ENCODE data around the gene CDH24. TPM values are rescaled to one million over a fixed set of nuclear protein-coding genes. Genes with fewer than 3 reads are reported as not detected.

The CDH24 gene
- total RNA-seq, 6 experiments from 2014 or later: 0.26 to 0.74 (median 0.54) TPM

DNA sequence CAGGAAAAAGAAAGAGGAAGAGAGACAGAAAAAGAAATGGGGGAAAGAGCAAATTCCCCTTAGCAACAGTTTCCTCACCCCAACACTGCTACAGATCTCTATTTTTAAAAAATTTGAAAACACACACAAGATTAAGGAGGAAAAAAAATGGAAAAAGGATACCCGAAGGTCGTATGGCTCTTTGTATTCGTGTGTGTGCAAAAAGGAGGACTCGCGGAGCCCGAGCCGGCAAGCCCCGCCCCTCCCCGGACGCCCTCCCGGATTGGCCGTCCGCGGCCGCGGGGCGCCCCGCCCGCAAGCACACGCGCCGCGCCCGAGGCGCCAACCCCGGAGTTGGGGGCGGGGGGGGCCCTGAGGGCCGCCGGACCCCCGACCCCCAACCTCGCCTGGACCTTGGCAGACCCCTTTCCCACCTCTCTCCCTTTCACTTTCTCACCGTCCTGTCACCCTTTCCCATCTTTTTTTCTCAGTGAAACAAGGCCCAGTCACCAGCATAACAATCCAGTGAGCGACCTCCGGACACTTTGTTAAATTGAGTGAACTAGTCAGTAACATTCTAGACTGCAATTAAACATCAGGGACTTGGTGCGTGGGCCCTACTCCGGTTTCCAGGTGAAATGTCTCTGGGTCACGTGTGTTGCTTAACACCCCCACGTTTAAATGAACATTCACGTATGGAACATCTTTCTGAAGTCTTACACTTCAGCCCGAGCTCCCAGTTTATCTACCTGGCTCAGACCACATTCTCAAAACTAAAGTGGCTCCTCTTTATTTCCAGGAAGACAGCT is 47.2 kb downstream of the CDH24 start, which contains the start of gene C14orf93:
Gene C14orf93 (minus strand): TSS at position 205 of the 788 bp plus-strand sequence. CDS start 11,120 bp downstream, outside the sequence.
- ATAC-seq: peak; percentile 53 to 69 (median 65)
- Histone ChIP-seq H3K4me3 (peak within 1 kb of the TSS; percentile 38 to 65 (median 55)), H3K27ac (peak within 1 kb of the TSS; percentile 67 to 74 (median 68)), H3K27me3 (no peaks in the 10 kb centered on the region), H3K36me3 (no peaks in the 10 kb centered on the region), H3K4me1 (peaks cover 0 to 19% (median 2%) of the 10 kb centered on the region in 4 donors), H3K9me3 (no peaks in the 10 kb centered on the region)
- TF ChIP-seq, protein P1, sequence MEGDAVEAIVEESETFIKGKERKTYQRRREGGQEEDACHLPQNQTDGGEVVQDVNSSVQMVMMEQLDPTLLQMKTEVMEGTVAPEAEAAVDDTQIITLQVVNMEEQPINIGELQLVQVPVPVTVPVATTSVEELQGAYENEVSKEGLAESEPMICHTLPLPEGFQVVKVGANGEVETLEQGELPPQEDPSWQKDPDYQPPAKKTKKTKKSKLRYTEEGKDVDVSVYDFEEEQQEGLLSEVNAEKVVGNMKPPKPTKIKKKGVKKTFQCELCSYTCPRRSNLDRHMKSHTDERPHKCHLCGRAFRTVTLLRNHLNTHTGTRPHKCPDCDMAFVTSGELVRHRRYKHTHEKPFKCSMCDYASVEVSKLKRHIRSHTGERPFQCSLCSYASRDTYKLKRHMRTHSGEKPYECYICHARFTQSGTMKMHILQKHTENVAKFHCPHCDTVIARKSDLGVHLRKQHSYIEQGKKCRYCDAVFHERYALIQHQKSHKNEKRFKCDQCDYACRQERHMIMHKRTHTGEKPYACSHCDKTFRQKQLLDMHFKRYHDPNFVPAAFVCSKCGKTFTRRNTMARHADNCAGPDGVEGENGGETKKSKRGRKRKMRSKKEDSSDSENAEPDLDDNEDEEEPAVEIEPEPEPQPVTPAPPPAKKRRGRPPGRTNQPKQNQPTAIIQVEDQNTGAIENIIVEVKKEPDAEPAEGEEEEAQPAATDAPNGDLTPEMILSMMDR (IDR thresholded peaks at IDR 0.05): no peak
- TF ChIP-seq POLR2A (IDR thresholded peaks at IDR 0.05): peak; percentile 39
- WGBS (ENCODE audit: insufficient coverage, low coverage, low lambda C conversion rate, missing lambda C conversion rate): under 1% methylated on average over 14 of the region's 40 CpGs
- peak; percentile 87 to 88 (median 88) for DNase-seq
- intact Hi-C loops (cut with DNase I): no loop called here

DNA sequence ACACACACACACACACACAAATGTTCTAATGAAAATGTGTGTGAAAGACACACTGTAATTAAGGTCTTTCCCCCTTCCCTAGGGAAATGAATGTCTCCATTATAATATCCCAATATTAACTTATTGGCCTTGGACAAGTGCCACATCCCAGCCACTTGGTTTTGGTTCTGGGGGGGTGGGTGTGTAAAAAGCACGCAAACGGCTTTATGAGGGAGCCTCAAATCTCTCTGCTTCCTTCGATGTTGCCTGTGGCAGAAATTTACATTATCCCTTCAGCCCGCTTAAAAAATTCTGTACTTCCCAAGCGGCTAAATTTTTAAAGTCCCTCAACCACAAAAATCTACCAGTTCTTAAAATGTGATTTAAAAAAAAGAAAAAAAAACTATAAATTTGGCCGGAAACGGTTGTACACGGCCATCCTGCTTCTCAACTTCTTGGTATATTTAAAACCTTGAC is 47.8 kb downstream of the CDH24 start:
- Histone ChIP-seq H3K36me3 (no peaks in the 10 kb centered on the region), H3K27me3 (no peaks in the 10 kb centered on the region), H3K27ac (peak overlapping the region; percentile 67 to 74 (median 68)), H3K9me3 (no peaks in the 10 kb centered on the region), H3K4me3 (peak overlapping the region; percentile 38 to 65 (median 55)), H3K4me1 (peaks cover 0 to 19% (median 2%) of the 10 kb centered on the region in 4 donors)
- no peak for DNase-seq
- intact Hi-C loops (cut with DNase I): no loop called here
- TF ChIP-seq POLR2A (IDR thresholded peaks at IDR 0.05): no peak
- TF ChIP-seq, protein P1 (IDR thresholded peaks at IDR 0.05): no peak
- ATAC-seq: no peak
- WGBS (ENCODE audit: insufficient coverage, low coverage, low lambda C conversion rate, missing lambda C conversion rate): 30% methylated on average over 8 of the region's 8 CpGs

DNA sequence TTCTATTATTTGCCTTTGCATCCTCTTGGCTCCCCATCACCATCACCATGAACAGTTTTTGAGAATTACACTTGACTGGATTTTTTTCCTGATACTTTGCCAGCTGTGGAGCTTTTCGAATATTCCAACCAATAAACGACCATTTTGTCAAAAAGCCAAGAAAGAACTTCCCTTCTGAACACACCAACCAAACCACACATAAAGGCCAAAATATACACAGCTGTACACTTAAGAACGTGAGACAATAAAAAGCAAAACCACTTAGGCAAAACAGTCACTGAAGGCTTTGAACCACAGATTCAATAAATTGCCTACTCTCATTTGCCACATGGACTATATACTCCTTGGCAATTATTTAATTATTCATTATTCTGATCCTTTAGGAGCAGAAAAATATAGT is 48.5 kb downstream of the CDH24 start:
- no peaks in the 10 kb centered on the region for H3K27me3 ChIP-seq
- no peaks in the 10 kb centered on the region for H3K9me3 ChIP-seq
- ATAC-seq (no peak), DNase-seq (no peak)
- peaks cover 0 to 19% (median 2%) of the 10 kb centered on the region in 4 donors for H3K4me1 ChIP-seq
- WGBS (ENCODE audit: insufficient coverage, low coverage, low lambda C conversion rate, missing lambda C conversion rate): 41% methylated on average over 3 of the region's 3 CpGs
- no peaks in the 10 kb centered on the region for H3K36me3 ChIP-seq
- intact Hi-C loops (cut with DNase I): no loop called here
- H3K27ac ChIP-seq: no peak overlapping the region
- TF ChIP-seq, protein P1 (IDR thresholded peaks at IDR 0.05): no peak
- TF ChIP-seq POLR2A (IDR thresholded peaks at IDR 0.05): no peak
- no peak overlapping the region for H3K4me3 ChIP-seq

DNA sequence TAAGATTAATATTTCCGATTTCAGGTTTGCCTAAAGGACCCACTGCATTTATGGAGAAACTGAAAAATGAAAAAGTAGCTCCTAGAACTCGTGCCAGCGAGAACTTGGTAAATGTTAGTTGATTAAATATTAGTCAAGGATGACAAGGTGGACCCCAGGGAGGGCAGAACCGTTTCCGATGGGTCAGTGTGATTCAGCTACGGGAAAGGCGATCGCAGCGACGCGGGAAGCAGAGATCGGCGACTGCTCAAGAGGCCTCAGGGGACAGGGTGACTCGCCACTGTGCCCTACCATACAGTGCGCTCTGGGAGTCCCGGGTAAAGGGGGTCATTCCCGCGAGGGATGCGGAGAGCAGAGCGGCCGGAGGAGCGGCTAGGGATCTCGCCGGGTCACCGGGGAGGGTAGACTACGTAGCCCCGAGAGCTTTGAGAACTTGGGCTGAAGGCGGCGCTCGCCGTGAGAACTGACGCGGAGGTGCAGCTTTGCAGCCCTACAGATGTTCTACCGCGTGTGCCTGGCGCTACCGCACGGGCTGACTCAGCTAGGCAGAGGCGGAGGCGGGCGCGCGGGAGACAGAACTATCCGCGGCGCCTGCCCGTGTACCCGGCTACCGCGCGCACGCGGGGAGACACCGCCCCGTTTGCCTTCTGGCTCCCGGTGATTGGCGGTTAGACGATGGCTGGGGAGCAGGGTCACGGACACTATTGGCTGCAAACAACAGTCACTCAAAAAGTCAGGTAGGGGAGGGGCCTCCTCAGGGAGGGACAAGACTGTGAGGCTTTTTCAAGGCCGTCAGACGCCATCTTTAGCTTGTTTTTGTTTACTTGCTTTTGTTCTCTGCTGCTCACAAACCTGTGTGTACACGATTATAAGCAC is 50.5 kb downstream of the CDH24 start:
- WGBS (ENCODE audit: insufficient coverage, low coverage, low lambda C conversion rate, missing lambda C conversion rate): under 1% methylated on average over 36 of the region's 62 CpGs
- intact Hi-C loops (cut with DNase I): no loop called here
- ATAC-seq (peak; percentile 97 to 99 (median 97)), DNase-seq (peak; percentile 96 to 98 (median 96))
- no peaks in the 10 kb centered on the region for H3K36me3 ChIP-seq
- H3K27ac ChIP-seq: peak overlapping the region; percentile 80 to 94 (median 91)
- no peaks in the 10 kb centered on the region for H3K27me3 ChIP-seq
- TF ChIP-seq, protein P1 (IDR thresholded peaks at IDR 0.05): peak in 2 of 4 donors; percentile 14 to 27
- peak; percentile 83 for TF ChIP-seq POLR2A (IDR thresholded peaks at IDR 0.05)
- H3K4me3 ChIP-seq: peak overlapping the region; percentile 66 to 78 (median 68)
- H3K4me1 ChIP-seq: peaks cover 0 to 19% (median 2%) of the 10 kb centered on the region in 4 donors
- H3K9me3 ChIP-seq: no peaks in the 10 kb centered on the region

Measured in right lobe of liver (tissue), 6 donors.